HCT116 (cell line): ENCODE results near the gene SLA2. TPM values are rescaled to one million over a fixed set of nuclear protein-coding genes. Genes with fewer than 3 reads are reported as not detected.

Experiments
- ATAC-seq: fragments of 200-7000 bp; cut with Tn5 transposase; 2 replicates; pipeline ENCODE4 v1.9.1; 2020; ENCODE audit warnings: mild to moderate bottlenecking, moderate library complexity
- BruUV-seq: library from RNA; stranded (reverse); fragments of 400-500 nt; replicated peaks from 2 replicates; lab custom pipeline; 2021; lab: Mats Ljungman, UMichigan
- CTCF ChIA-PET: fragments of 300-600 bp; sonication (Branson Sonifier 250); formaldehyde crosslinking; loops from one replicate; lab custom pipeline; 2021; ENCODE audit warnings: antibody characterized with exemption; lab: Charles Lee
- POLR2A ChIA-PET: fragments of 300-600, 350-600 bp; sonication (Branson Sonifier 250); formaldehyde crosslinking; loops from one replicate; lab custom pipeline; 2021; ENCODE audit warnings: antibody characterized with exemption; lab: Charles Lee
- RAD21 ChIA-PET, 2 experiments: fragments of 300-600 bp; sonication (Branson Sonifier 250); formaldehyde crosslinking; loops; one replicate each; lab custom pipeline; 2023; ENCODE audit warnings: low total read pairs in 2 of 2; ENCODE audit not compliant: uncharacterized antibody in 2 of 2, unreplicated experiment in 2 of 2, low non-redundant PET in 1 of 2; lab: Charles Lee
- DNase-seq: peaks from one replicate; pipeline ENCODE4 v3.0.0-alpha.2; 2010; ENCODE audit warnings: low read depth, low spot score
- H2AFZ ChIP-seq: fragments of 200-600 bp; shearing (Covaris generic), sonication (generic); 2 replicates; pipeline ENCODE4 v1.6.1; 2017; ENCODE audit warnings: low read depth, mixed run types, mixed read lengths, antibody characterized with exemption, low read length; ENCODE audit not compliant: poor library complexity, severe bottlenecking
- H3K27ac ChIP-seq: 2 replicates; pipeline ENCODE4 v1.5.1; 2012; ENCODE audit warnings: low read depth, low read length
- H3K27me3 ChIP-seq: fragments of 200-600 bp; sonication (generic); 2 replicates; pipeline ENCODE4 v1.6.1; 2016; ENCODE audit warnings: mixed run types, low read length, mixed read lengths; ENCODE audit not compliant: insufficient read depth
- H3K36me3 ChIP-seq, 2 experiments: fragments of 200-500 bp in 1 of 2; fragments of 200-600 bp in 1 of 2; sonication (Bioruptor generic) in 1 of 2; sonication (generic) in 1 of 2; 2 replicates each; pipeline versions ENCODE4 v1.5.1 to v1.6.1; 2014 to 2016; ENCODE audit warnings: low read length in 2 of 2, inconsistent platforms in 1 of 2, mixed read lengths in 1 of 2, mixed run types in 1 of 2; ENCODE audit not compliant: insufficient read depth in 2 of 2, control insufficient read depth in 1 of 2
- H3K4me1 ChIP-seq, 2 experiments: fragments of 200-600 bp in 1 of 2; sonication (generic) in 1 of 2; 2 replicates each; pipeline versions ENCODE4 v1.5.1 to v1.6.1; 2012 to 2017; ENCODE audit warnings: low read length in 2 of 2, inconsistent platforms in 1 of 2, mild to moderate bottlenecking in 1 of 2, mixed read lengths in 1 of 2, mixed run types in 1 of 2, moderate library complexity in 1 of 2; ENCODE audit not compliant: insufficient read depth in 2 of 2, control insufficient read depth in 1 of 2
- H3K4me2 ChIP-seq: fragments of 200-600 bp; sonication (generic); 2 replicates; pipeline ENCODE4 v1.6.1; 2017; ENCODE audit warnings: mixed run types, low read length, mixed read lengths
- H3K4me3 ChIP-seq, 2 experiments: fragments of 200-600 bp in 1 of 2; sonication (generic) in 1 of 2; replicated peaks in 1 of 2; 2 replicates each; pipeline ENCODE4 v1.5.1; 2011 to 2016; ENCODE audit warnings: low read length in 2 of 2, control low read depth in 1 of 2, low read depth in 1 of 2, mild to moderate bottlenecking in 1 of 2, mixed read lengths in 1 of 2, mixed run types in 1 of 2
- H3K79me2 ChIP-seq: fragments of 200-600 bp; sonication (generic); 2 replicates; pipeline ENCODE4 v1.6.1; 2017; ENCODE audit warnings: mild to moderate bottlenecking, mixed run types, low read length, moderate library complexity, mixed read lengths; ENCODE audit not compliant: insufficient read depth
- H3K9ac ChIP-seq: fragments of 200-600 bp; sonication (generic); 2 replicates; pipeline ENCODE4 v1.6.1; 2016; ENCODE audit warnings: low read length, mixed read lengths
- H3K9me2 ChIP-seq: fragments of 200-600 bp; sonication (generic), shearing (Covaris generic); 2 replicates; pipeline ENCODE4 v1.6.1; 2017; ENCODE audit warnings: mixed run types, mild to moderate bottlenecking, moderate library complexity; ENCODE audit not compliant: insufficient read depth
- H3K9me3 ChIP-seq, 2 experiments: fragments of 200-500 bp in 1 of 2; fragments of 200-600 bp in 1 of 2; sonication (Bioruptor generic) in 1 of 2; sonication (generic) in 1 of 2; 2 replicates each; pipeline ENCODE4 v1.6.1; 2014 to 2017; ENCODE audit warnings: low read length in 2 of 2, mixed read lengths in 2 of 2, inconsistent platforms in 1 of 2, low read depth in 1 of 2, mild to moderate bottlenecking in 1 of 2, mixed run types in 1 of 2, moderate library complexity in 1 of 2; ENCODE audit not compliant: control insufficient read depth in 1 of 2, insufficient read depth in 1 of 2
- H4K20me1 ChIP-seq: fragments of 200-600 bp; sonication (generic), shearing (Covaris generic); 2 replicates; pipeline ENCODE4 v1.6.1; 2017; ENCODE audit warnings: mixed run types, mild to moderate bottlenecking, moderate library complexity; ENCODE audit not compliant: insufficient read depth
- CBX3 ChIP-seq: IDR thresholded peaks from 2 replicates; pipeline ENCODE4 v1.6.1; 2012; ENCODE audit warnings: low read depth
- EGR1 ChIP-seq: IDR thresholded peaks from 2 replicates; pipeline ENCODE4 v1.6.1; 2012; ENCODE audit warnings: low read depth
- EZH2 ChIP-seq: fragments of 200-600 bp; sonication (generic); IDR thresholded peaks from 2 replicates; pipeline ENCODE4 v1.6.1; 2017; ENCODE audit warnings: antibody characterized with exemption, mixed run types
- EZH2phosphoT487 ChIP-seq: fragments of 200-600 bp; IDR thresholded peaks from 2 replicates; pipeline ENCODE4 v1.6.1; 2018; ENCODE audit warnings: antibody characterized with exemption, borderline replicate concordance
- JUND ChIP-seq: IDR thresholded peaks from 2 replicates; pipeline ENCODE4 v1.6.1; 2012
- MAX ChIP-seq: IDR thresholded peaks from 2 replicates; pipeline ENCODE4 v1.6.1; 2012
- POLR2A ChIP-seq: IDR thresholded peaks from 2 replicates; pipeline ENCODE4 v1.7.0; 2011; ENCODE audit warnings: borderline replicate concordance; ENCODE audit not compliant: insufficient read depth, insufficient read length; ENCODE audit errors: extremely low read depth
- RAD21 ChIP-seq: IDR thresholded peaks from 2 replicates; pipeline ENCODE4 v1.6.1; 2012; ENCODE audit warnings: low read depth, mild to moderate bottlenecking
- SIN3A ChIP-seq: IDR thresholded peaks from 2 replicates; pipeline ENCODE4 v1.6.1; 2012; ENCODE audit warnings: low read depth
- SP1 ChIP-seq: IDR thresholded peaks from 2 replicates; pipeline ENCODE4 v1.6.1; 2012; ENCODE audit warnings: low read depth
- TCF7L2 ChIP-seq: IDR thresholded peaks from 2 replicates; pipeline ENCODE4 v1.7.0; 2011; ENCODE audit warnings: borderline replicate concordance, inconsistent platforms; ENCODE audit not compliant: insufficient read depth, insufficient read length; ENCODE audit errors: extremely low read depth
- ZFX ChIP-seq: fragments of 450-650 bp; IDR thresholded peaks from 2 replicates; pipeline ENCODE4 v1.6.1; 2017
- ZNF274 ChIP-seq: fragments of 200-500 bp; sonication (Bioruptor generic); IDR thresholded peaks from 2 replicates; pipeline ENCODE4 v1.6.1; 2014; ENCODE audit warnings: mild to moderate bottlenecking, low read depth, low read length, inconsistent platforms
- intact Hi-C: fragments of 100-400 bp; cut with micrococcal nuclease; formaldehyde crosslinking; loops from 2 replicates; pipeline ENCODE4 v1.10.0; 2022
- total RNA-seq: library from RNA; stranded (reverse); gene quantifications from one replicate; pipeline ENCODE4 v1.2.1, GENCODE V29; 2021; ENCODE audit not compliant: unreplicated experiment
- TF ChIP-seq, protein P1 (sequence below): IDR thresholded peaks from 2 replicates; pipeline ENCODE4 v1.6.1; 2011; ENCODE audit warnings: mild to moderate bottlenecking, low read length, moderate library complexity; ENCODE audit not compliant: insufficient replicate concordance; ENCODE audit errors: extremely low read depth
- TF ChIP-seq, protein P2 (sequence below): IDR thresholded peaks from 2 replicates; pipeline ENCODE4 v1.6.1; 2012; ENCODE audit warnings: low read depth

Gene SLA2
- total RNA-seq, 1 experiment from 2014 or later: 0.12 TPM

GRCh38 chr20:36624068-36624943, 21.7 kb downstream of the SLA2 start:
- POLR2A ChIA-PET: no interaction called here
- Histone ChIP-seq H3K27ac (no peak overlapping the region), H3K79me2 (no peaks in the 10 kb centered on the region), H2AFZ (no peak overlapping the region), H3K36me3 (no peaks in the 10 kb centered on the region), H3K27me3 (no peaks in the 10 kb centered on the region), H3K4me1 (peaks cover 2 to 7% of the 10 kb centered on the region in 2 experiments; a peak in 1 of 4 replicates), H3K4me3 (no peak overlapping the region), H3K4me2 (no peak overlapping the region), H3K9me3 (no peaks in the 10 kb centered on the region), H3K9me2 (no peaks in the 10 kb centered on the region), H3K9ac (no peak overlapping the region), H4K20me1 (no peaks in the 10 kb centered on the region)
- ATAC-seq (no peak), DNase-seq (no peak)
- TF ChIP-seq EZH2phosphoT487: no peak
- no peak for TF ChIP-seq EGR1
- no peak for TF ChIP-seq ZNF274
- TF ChIP-seq, protein P1, sequence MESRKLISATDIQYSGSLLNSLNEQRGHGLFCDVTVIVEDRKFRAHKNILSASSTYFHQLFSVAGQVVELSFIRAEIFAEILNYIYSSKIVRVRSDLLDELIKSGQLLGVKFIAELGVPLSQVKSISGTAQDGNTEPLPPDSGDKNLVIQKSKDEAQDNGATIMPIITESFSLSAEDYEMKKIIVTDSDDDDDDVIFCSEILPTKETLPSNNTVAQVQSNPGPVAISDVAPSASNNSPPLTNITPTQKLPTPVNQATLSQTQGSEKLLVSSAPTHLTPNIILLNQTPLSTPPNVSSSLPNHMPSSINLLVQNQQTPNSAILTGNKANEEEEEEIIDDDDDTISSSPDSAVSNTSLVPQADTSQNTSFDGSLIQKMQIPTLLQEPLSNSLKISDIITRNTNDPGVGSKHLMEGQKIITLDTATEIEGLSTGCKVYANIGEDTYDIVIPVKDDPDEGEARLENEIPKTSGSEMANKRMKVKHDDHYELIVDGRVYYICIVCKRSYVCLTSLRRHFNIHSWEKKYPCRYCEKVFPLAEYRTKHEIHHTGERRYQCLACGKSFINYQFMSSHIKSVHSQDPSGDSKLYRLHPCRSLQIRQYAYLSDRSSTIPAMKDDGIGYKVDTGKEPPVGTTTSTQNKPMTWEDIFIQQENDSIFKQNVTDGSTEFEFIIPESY: no peak
- no TSS peak for BruUV-seq
- CTCF ChIA-PET: interaction anchor here (1.5 kb wide), 2 partner anchors 11 to 19 kb away, joined by 3 read pairs; partner anchors contain the start of gene RAB5IF
- RAD21 ChIA-PET: no interaction called here
- intact Hi-C loops: no loop called here

DNA sequence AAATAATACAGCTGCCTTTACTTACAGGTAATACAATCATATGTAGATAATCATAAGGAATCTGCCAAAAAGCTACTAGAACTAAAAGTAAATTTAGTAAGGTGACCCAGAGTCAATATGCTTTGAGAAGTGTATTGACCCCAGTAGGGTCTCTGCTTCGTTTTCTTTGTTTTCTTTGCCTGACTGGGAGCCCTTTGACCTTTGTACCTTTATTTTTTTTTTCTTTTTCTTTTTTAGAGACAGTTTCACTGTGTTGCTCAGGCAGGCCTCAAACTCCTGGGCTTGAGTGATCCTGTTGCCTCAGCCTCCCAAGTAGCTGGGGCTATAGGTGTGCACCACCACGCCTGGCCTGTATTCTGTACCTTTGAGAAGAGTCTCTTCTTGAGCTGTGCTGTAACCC, 22.6 kb downstream of the SLA2 start:
- Histone ChIP-seq H3K27me3 (no peaks in the 10 kb centered on the region), H3K27ac (no peak overlapping the region), H3K4me3 (no peak overlapping the region), H2AFZ (no peak overlapping the region), H3K79me2 (no peaks in the 10 kb centered on the region), H3K9me2 (no peaks in the 10 kb centered on the region), H3K9ac (no peak overlapping the region), H3K36me3 (no peaks in the 10 kb centered on the region), H3K9me3 (no peaks in the 10 kb centered on the region), H3K4me2 (no peak overlapping the region), H4K20me1 (no peaks in the 10 kb centered on the region), H3K4me1 (peaks cover 2 to 7% of the 10 kb centered on the region in 2 experiments; a peak in 1 of 4 replicates)
- DNase-seq (no peak), ATAC-seq (no peak)
- no TSS peak for BruUV-seq
- RAD21 ChIA-PET: no interaction called here
- POLR2A ChIA-PET: no interaction called here
- CTCF ChIA-PET: interaction anchor here (1.5 kb wide), 1 partner anchor 18 kb away, joined by 3 read pairs; the partner anchor contains the start of gene RAB5IF
- intact Hi-C loops: no loop called here
- TF ChIP-seq TCF7L2 (no peak), SP1 (no peak), JUND (no peak), SIN3A (no peak), RAD21 (no peak), POLR2A (no peak), CBX3 (no peak), ZFX (no peak), MAX (no peak), EZH2 (no peak)
- TF ChIP-seq, protein P2, sequence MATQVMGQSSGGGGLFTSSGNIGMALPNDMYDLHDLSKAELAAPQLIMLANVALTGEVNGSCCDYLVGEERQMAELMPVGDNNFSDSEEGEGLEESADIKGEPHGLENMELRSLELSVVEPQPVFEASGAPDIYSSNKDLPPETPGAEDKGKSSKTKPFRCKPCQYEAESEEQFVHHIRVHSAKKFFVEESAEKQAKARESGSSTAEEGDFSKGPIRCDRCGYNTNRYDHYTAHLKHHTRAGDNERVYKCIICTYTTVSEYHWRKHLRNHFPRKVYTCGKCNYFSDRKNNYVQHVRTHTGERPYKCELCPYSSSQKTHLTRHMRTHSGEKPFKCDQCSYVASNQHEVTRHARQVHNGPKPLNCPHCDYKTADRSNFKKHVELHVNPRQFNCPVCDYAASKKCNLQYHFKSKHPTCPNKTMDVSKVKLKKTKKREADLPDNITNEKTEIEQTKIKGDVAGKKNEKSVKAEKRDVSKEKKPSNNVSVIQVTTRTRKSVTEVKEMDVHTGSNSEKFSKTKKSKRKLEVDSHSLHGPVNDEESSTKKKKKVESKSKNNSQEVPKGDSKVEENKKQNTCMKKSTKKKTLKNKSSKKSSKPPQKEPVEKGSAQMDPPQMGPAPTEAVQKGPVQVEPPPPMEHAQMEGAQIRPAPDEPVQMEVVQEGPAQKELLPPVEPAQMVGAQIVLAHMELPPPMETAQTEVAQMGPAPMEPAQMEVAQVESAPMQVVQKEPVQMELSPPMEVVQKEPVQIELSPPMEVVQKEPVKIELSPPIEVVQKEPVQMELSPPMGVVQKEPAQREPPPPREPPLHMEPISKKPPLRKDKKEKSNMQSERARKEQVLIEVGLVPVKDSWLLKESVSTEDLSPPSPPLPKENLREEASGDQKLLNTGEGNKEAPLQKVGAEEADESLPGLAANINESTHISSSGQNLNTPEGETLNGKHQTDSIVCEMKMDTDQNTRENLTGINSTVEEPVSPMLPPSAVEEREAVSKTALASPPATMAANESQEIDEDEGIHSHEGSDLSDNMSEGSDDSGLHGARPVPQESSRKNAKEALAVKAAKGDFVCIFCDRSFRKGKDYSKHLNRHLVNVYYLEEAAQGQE: no peak
